Measurements from ENCODE around the gene ARMC9.

Gene ARMC9

DNA sequence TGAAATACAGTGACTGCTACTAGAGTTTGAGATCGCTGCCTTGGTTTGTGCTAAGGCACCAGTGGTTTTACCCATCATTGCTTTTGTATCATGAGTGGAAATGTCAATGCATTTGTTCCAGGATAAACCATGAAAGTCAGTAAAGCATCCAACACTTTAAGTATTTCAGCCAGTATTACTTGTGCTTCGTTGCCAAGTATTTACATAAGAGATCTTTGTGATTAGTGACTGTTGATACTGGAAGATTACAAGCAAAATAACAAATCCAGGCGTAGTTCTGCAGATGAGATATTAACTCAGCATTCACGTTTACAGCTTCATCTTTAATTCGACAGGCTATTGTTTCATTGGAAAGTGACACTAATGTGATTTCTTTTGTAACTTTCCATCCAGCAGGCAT is 106.8 kb downstream of the ARMC9 start:
- in situ Hi-C loops (cut with HindIII; ENCODE audit: low sequenced_read_pairs) = no loop called here
- no peak for DNase-seq (ENCODE audit: low read depth, low spot score)
- TF ChIP-seq, protein P1, sequence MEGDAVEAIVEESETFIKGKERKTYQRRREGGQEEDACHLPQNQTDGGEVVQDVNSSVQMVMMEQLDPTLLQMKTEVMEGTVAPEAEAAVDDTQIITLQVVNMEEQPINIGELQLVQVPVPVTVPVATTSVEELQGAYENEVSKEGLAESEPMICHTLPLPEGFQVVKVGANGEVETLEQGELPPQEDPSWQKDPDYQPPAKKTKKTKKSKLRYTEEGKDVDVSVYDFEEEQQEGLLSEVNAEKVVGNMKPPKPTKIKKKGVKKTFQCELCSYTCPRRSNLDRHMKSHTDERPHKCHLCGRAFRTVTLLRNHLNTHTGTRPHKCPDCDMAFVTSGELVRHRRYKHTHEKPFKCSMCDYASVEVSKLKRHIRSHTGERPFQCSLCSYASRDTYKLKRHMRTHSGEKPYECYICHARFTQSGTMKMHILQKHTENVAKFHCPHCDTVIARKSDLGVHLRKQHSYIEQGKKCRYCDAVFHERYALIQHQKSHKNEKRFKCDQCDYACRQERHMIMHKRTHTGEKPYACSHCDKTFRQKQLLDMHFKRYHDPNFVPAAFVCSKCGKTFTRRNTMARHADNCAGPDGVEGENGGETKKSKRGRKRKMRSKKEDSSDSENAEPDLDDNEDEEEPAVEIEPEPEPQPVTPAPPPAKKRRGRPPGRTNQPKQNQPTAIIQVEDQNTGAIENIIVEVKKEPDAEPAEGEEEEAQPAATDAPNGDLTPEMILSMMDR (IDR thresholded peaks at IDR 0.05; ENCODE audit: low read depth, low read length) = no peak
- H3K4me3 ChIP-seq (ENCODE audit: low read depth, low read length) = no peak overlapping the region

DNA sequence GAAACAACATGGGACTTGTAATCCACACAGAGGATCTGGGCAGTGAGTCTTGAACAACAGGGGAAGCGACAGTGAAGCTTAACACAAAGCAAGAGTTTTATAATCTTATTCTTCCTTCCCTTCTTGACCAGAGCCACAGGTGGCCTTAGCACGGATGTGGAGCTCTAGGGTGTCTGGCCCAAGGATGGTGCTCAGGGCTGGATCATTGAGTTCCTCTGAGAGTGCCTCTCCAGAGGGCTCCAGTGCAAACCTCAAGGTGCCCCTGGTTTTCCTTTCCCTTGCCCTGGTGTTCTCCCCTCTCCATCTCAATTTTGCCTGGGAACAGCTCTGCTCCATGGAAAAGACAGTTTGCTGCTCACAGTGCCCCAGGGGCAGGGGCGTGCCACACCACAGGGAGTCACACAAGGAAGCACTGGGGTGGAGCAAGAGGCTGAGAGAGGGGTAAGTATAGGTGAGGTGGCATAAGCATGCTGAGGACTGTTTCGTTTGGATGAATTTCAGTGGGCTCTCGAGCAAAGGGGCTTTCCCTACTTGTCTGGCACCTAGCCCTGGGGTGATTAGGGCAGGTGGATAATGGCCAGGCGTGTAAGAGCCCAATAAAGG is 108.5 kb downstream of the ARMC9 start:
- H3K4me3 ChIP-seq (ENCODE audit: low read depth, low read length) = no peak overlapping the region
- DNase-seq (ENCODE audit: low read depth, low spot score) = no peak
- in situ Hi-C loops (cut with HindIII; ENCODE audit: low sequenced_read_pairs) = no loop called here
- TF ChIP-seq, protein P1 (IDR thresholded peaks at IDR 0.05; ENCODE audit: low read depth, low read length) = no peak

DNA sequence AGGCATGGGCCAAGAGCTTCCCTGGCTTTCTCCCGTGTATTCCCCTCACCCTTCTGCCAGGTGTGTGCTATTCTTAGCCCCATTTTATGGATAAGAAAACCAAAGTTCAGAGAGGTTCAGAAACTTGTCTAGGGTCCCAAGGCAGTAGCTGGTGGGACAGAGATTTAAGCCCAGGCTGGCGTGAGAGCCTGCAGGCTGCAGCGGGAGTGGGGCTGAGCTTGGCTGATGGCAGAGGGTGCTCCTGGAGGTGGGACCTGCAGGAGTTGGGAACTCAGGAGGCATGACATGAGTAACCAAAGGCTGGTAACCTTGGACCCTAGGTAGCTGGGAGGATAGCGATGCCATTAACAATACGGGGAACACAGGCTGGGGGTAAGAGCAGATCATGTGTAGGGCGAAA is 109.8 kb downstream of the ARMC9 start:
- TF ChIP-seq, protein P1 (IDR thresholded peaks at IDR 0.05; ENCODE audit: low read depth, low read length) = no peak
- no peak for DNase-seq (ENCODE audit: low read depth, low spot score)
- in situ Hi-C loops (cut with HindIII; ENCODE audit: low sequenced_read_pairs) = no loop called here
- no peak overlapping the region for H3K4me3 ChIP-seq (ENCODE audit: low read depth, low read length)

- H3K4me3 ChIP-seq (ENCODE audit: low read depth, low read length) = no peak overlapping the region
- in situ Hi-C loops (cut with HindIII; ENCODE audit: low sequenced_read_pairs) = no loop called here
- peak; percentile 83 for DNase-seq (ENCODE audit: low read depth, low spot score)
- TF ChIP-seq, protein P1 (IDR thresholded peaks at IDR 0.05; ENCODE audit: low read depth, low read length) = no peak
Measured at GRCh38 chr2:231308631-231309428, 110.4 kb downstream of the ARMC9 start.

GRCh38 chr2:231312066-231312465 is 113.6 kb downstream of the ARMC9 start:
- in situ Hi-C loops (cut with HindIII; ENCODE audit: low sequenced_read_pairs) = no loop called here
- TF ChIP-seq, protein P1 (IDR thresholded peaks at IDR 0.05; ENCODE audit: low read depth, low read length) = no peak
- no peak for DNase-seq (ENCODE audit: low read depth, low spot score)
- H3K4me3 ChIP-seq (ENCODE audit: low read depth, low read length) = no peak overlapping the region

- no peak for DNase-seq (ENCODE audit: low read depth, low spot score)
- H3K4me3 ChIP-seq (ENCODE audit: low read depth, low read length) = no peak overlapping the region
- TF ChIP-seq, protein P1 (IDR thresholded peaks at IDR 0.05; ENCODE audit: low read depth, low read length) = no peak
- in situ Hi-C loops (cut with HindIII; ENCODE audit: low sequenced_read_pairs) = no loop called here
Measured at GRCh38 chr2:231315896-231316295, 117.5 kb downstream of the ARMC9 start.
